ENCODE measurements around the gene RTN4.

RTN4 gene

DNA sequence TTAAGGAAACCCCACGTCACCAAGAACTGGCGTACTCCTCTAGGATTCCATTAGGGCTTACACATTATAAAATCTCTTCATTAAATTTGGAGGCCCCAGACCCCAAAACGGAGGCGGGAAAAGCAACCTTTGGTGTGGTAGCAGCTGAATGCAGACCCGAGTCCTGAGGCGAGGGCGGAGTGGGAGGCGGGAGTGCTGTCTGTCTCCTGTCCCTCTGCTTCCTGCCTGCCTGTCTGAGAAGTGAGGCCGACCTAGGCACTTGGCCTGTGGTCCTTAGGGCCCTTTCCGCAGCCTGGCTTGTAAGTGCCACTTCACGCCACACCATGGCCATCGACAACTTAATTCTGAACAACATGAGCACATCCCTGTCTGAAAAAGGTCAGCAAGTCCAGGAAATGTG lies 102.1 kb downstream of the RTN4 start:
- DNase-seq (ENCODE audit: low read depth): no peak

DNA sequence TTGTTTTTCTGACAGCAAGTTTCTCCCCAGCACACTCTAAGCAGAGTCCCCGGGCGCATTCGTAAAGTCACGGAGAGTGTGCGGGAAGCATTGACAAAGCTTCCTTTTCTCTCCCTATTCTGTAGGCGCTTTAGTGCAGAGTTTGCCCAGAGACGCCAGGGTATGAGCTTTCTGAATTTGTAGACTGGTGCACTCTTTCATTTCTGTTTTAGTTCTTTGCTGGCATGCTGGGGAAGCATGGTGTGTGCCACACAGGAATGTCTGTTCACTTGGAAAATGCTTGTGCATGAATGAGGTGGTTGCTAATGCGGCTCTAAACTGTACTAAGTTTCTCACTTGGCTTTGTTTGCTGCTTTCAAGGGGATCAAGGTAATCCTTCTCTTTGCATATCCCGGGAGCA lies 102.6 kb downstream of the RTN4 start:
- no peak for DNase-seq (ENCODE audit: low read depth)

DNA sequence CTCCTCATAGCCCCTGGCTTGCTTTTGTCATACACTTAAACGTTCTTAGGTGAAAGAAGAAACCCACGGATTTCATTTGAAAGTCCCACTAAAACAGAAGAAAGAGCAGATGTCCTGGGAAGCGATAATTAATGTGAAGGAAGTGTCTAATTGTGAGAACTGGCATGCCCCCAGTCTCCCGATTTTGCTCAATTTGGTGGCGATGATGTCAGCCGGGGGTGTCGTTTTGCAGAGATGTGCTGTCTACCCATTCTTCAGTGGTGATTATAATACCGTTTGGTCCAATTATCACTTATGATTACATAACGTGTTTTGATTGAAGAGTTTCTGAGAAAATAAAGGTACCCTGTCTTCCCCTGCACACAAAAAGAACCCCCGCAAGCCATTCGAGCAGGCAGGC lies 103.1 kb downstream of the RTN4 start:
- DNase-seq (ENCODE audit: low read depth): no peak

DNA sequence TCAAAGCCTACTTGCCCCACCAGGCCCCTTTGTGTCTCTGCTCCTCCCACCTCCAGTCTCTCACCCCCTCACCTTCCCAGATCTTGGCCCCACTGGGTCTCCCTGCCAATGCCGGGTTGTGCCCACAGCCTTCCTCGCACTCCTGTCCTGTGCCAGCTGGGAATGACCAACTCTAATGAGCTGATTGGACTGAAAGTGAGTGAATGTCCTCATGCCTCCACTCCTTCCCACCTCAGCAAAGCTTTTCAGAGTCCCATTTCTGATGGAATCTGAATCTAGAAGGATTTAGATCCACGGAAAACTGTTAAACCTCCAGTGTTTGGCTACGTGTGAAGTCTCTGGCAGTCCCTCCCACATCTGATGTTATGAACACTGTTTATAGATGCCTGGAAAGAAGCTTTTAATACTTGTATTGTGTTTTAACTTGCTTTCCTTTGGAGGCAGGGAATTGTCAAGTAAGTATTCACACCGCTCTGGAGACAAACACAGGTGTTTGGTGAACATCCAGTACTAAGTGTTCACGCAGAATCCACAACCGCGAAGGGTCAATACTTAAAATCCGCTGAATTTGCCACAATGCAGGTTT lies 103.9 kb downstream of the RTN4 start:
- no peak for DNase-seq (ENCODE audit: low read depth)

DNA sequence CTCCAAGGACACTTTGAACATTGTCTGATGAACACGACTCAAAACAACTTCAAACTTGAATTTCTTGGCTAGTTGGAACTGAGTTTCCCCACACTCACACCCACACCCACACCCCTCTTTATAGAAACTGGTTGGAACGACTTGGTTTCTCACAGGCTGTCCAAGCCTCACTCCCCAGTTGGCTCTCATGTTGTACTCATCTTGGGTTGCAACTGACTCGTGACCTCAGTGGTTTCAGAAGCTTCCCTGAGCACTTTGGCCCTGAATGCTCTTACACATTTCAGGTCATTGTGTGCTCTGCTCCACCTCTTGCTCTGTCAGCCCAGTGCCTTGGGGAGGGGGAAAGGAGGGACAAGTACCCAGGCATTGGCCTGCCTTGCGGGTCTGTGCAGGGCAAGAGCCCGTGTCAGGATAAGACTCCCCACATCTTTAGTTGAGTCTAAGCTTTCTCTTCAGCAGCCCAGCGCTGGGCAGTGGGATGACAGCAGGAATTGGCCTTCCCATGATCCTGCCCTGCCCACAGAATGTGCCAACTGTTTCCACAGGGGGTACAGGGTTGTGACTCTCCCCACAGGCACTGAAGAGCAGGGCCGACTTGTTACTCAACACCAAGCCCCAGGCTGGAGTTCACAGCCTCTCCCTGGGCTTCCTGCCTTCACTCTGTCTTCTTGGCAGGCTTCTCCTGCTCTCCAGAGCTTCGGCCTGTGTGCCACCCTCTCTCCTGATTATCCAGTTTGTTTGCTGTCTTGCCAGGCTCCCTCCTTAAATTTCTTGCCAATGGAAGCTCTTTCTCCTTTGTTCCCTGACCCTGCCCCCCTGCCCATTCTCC lies 104.6 kb downstream of the RTN4 start:
- no peak for DNase-seq (ENCODE audit: low read depth)

DNA sequence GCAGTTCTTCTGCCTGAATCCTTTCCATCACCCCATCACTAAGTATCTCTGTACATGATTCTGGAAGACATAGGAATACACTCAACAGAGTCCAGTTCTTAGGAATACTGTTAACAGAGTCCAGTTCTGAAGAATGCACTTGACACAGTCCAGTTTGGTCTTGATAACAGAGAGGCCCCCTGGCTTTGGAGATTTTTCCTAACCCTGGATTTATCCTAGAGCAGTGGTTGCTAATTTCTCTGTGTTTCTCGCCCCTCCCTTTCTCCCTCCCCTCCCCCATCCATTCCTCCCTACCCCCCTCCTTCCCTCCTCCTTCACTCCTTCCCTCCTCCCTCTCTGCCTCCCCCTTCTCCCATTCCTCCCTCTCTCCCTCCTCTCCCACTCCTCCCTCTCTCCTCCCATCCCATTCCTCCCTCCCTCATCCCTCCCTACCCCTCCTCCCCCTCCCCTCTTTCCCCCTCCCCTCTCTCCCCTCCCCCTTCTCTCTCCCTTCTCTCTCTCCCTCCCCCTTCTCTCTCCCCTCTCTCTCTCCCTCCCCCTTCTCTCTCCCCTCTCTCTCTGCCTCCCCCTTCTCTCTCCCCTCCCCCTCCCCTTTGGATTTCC lies 105.4 kb downstream of the RTN4 start:
- DNase-seq (ENCODE audit: low read depth): no peak

DNA sequence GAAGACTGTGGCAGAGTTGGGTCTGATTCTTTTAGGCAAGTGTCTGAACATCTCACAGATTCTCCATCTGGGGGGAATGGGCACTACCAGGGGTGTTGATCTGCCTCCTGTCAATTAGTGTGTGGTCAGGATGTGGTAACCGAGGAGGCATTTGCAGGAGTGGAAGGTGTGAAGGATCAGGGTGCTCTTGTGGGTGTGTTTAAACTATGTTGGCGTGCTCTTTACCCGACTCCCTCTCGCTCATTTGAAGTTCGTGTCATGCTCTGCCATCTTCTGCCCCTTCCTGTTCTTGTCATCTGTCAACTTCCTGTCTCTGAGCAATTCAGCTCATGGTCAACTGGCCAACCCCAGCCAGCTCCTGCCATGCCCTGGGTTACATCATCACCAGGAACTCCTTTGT lies 107.9 kb downstream of the RTN4 start:
- no peak for DNase-seq (ENCODE audit: low read depth)

DNA sequence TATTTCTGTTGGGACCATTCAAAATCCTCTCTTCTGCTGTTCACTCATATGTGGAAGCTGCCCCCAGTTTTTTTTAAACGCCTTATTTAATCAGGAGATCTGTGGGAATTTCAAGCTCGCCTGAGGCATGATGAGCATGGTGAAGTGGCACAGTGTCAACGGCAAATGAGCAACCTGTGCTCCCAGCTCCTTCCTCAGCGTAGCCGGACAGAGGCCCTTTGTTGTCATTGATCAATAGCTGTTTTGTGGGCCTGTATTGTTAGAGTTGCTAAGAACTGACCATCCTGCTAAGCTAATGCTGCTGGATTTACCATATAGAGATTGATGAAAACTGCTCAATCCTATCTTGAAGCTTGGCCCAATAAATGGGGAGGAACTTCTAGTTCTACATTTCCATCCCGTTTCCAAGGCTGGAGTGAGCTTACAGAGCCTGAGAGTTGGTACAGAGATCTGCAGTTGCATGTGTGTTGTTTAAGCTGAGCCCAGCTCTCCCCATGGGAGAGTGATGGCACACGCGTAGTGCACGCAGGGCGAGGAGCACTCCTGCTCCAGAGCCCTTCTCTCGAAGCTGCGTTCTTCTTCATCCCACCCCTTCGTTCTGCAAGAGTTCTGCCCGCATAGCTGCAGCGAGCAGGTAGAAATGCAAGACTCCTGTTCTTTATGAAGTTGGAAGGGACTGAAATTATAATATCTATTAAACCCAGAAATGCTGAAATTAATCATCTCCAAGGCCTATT lies 108.8 kb downstream of the RTN4 start:
- no peak for DNase-seq (ENCODE audit: low read depth)

DNA sequence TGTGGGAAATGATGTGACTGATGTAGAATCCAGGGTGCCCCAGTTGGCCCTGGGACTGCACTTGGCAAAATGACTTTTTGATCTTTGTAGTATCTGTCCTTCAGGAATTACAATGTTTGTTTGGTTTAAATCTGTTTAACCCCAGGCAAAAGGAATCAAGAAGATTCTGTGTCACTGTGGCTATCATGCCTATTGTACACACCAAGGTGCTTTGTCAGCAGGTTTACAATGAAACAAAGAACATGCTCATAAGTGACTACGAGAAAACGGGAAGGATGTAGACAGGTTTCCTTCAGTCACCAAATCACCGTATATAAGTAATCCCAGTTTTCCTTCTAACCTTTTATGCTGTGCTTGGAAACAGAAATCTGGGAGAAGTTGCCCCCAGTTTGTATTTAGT lies 109.5 kb downstream of the RTN4 start:
- no peak for DNase-seq (ENCODE audit: low read depth)

DNA sequence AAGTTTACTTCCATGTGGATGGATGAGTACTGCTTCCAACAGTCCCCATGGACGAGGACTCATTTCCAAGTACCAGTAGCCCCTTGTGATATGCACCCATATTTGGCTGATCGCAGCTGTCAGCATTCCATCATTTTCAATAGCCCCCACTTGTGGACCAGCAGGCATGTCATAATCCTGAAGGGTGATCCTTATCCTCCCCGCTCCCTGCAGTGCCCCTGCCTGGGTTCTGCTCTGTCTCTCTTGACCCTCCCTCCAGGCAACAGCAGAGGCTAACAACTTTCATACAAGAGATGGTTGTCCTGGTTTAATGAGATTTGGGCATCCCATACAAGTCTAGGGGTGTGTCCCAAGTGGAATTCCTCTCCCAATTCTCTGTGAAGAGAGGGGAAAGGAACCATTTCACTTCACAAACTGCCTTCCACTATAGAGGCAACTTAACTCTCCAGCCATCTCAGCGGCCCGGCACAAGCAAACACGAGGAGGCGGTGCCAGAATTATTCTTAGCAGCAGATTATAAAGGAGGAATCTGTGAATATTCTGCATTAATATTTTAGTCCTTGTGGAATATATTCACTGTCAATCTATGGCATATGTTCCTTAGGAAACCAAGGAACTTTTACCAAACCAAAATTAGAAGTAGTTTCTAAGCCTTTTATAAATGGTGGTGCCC lies 110.7 kb downstream of the RTN4 start:
- no peak for DNase-seq (ENCODE audit: low read depth)

DNA sequence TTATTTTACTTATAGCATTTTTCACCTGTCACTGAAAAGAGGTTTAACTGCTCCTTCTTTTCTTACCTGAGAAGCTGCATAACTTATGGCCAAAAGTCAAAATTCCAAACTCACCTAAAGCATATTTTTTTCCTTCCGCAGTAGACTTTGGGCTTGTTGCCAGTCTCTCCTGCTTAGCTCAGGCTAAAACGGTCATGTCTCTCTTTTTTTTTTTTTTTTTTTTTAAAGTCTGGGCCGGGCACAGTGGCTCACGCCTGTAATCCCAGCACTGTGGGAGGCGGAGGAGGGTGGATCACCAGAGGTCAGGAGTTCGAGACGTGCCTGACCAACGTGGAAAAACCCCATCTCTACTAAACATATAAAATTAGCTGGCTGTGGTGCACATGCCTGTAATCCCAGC lies 113.5 kb downstream of the RTN4 start:
- no peak for DNase-seq (ENCODE audit: low read depth)

DNA sequence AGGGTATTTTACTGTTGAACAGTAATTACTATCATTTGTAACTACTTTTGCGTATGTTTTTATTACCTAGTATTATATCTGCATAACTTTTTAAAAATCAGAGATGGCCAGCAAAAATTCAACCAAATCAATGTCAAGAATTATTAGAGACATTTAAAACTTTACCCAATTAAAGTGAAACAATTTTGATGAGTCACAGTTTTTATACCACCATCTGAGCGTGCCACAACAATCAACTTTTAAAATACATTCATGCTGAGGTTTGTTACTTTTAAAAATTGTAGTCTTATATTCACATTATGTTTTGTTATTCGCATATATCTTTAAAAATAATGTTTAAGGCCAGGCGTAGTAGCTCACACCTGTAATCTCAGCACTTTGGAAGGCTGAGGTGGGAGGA lies 114.9 kb downstream of the RTN4 start:
- no peak for DNase-seq (ENCODE audit: low read depth)

DNA sequence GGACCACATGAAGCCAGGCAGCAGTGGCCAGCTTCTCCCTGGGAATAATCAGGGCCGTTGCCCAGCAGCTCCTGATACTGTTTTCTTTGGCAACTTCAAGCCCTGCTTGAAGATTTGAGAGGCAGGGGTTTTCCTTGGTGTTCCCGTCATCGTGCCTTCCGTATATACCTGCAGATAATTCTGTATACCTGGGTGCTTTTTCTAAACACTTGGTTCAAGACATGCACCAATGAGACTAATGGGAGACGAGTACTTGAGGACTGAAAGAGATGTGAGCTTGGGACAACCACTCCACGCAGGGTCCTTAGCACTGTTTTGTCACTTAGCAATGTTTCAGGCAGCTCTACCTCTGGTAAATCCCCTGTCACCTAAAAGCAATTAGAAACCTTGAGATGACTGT lies 118.8 kb downstream of the RTN4 start:
- DNase-seq (ENCODE audit: low read depth): no peak

DNA sequence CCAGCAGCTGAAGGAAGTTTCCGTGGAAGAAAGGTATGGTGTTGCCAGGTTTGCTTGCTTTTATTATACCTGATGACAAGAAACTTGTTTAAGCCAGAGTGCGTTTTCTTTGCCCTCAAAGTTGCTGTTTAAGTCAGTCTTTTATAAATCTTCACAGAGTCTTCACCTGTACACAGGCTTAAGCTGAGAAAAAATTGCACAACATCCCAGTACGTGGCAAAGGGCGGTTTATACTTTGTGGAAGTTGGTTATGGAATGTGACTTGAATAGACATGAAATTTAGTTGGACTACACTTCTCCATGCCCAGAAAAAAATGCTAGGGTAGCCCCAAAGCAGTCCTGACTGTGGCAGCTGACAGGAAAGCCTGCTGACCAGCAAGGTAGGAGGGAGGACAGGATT lies 121.5 kb downstream of the RTN4 start:
- DNase-seq (ENCODE audit: low read depth): no peak

DNA sequence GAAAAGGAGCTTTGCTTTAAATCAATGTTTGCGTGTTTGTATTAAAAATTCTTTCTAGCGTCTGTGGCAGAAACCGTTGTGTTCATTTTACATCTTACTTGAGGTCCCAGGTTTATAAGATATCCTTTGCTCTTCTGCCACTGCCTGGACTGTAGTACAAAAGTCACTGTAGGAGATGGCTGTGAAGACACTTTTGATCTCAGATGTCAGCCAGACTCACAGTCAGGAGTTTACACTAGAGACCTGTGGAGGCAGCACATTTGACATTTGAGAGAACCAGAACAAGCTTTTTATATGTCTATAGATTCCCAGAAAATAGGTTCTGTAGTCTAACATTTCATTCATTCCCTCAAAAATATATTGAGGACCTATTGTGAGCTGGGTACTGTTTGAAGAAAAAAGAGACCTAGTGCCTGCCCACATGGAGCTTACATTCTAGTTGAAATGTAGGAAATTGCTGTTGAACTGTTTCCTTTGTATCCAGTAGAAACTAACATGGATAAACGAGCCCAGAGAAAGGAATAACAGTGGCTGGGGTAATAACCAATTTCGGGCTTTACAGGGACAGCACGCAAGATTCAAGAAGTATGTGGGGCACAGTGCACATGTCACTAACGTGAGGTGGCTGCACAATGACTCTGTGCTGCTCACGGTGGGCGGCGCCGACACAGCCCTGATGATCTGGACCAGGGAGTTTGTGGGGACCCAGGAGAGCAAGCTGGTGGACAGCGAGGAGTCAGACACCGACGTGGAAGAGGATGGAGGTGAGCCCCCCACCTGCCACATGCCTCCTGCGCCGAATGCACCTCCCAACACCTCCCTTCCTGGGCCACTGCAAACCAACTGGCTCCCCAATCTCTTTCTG lies 122.3 kb downstream of the RTN4 start:
- no peak for DNase-seq (ENCODE audit: low read depth)

DNA sequence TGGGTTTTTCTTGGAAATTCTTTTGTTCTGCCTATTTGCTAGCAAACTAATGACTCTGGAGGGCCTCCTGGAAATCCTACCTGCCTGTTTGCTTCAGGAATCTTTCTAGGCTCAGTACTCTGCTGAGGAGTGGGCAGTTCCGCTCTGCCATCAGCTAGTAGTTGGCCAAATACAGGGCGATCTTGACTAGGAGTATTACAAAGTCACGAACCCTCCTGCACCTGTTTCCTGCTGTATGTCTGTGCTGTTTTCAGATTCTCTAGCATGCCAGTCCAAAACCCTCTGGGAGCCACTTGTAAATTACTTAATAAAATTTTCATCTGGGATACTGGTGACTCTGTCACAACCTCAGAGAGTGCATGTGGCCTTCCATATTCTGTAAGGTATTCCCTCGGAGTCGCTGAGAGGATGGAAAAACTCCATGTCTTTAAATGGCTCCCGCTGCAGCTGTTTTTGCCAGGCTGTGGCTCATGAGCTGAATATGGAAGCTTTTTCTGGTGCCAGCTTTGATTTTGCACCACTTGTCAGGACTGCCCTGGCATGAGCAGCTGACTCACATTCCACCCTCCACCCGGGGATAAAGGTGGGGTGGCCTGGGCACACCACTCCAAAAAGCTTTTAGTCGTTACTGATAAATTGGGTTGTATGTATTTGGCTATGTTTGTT lies 123.0 kb downstream of the RTN4 start:
- DNase-seq (ENCODE audit: low read depth): no peak

DNA sequence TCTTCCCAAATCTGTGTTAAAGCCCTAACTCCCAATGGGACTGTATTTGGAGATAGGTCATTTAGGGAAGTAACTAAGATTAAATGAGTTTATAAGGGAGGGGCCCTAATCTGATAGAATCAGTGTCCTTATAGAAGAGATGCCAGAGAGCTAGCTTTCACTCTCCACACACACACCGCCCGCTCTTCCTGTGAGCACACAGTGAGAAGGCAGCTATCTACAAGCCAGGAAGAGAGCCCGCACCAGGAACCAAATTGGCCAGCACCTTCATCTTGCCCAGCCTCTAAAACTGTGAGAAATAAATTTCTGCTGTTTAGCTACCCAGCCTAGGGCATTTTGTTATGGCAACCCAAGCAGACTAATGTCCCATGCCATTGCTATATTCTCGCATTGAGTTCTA lies 125.2 kb downstream of the RTN4 start:
- no peak for DNase-seq (ENCODE audit: low read depth)

DNA sequence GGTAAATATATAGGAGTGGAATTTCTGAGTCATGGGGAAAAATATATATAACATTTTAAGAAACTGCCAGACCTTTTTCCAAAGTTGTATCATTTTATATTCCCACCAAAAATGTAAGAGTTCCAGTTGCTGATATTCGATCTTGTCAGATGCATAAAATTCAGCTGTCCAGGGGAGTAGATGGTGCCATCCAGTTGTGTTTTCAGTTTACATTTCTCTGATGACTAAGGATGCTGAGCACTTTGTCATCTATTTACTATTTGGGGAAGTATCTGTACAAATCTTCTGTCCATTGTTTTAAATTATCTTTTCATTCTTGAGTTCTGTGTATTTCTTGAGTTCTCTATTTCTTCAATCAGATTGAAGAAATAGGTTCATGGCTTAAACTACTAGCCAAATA lies 126.1 kb downstream of the RTN4 start:
- DNase-seq (ENCODE audit: low read depth): no peak
